IMR-90 (cell line): ENCODE results near the gene ANAPC5. TPM values are rescaled to one million over a fixed set of nuclear protein-coding genes. Genes with fewer than 3 reads are reported as not detected.

Experiments
- ATAC-seq: fragments of 200-7000 bp; cut with Tn5 transposase; 2 replicates; pipeline ENCODE4 v1.9.1; 2020; ENCODE audit warnings: low read depth, mild to moderate bottlenecking, moderate library complexity
- BruUV-seq: library from RNA; stranded (reverse); fragments of 400-500 nt; replicated peaks from 2 replicates; lab custom pipeline; 2021; lab: Mats Ljungman, UMichigan
- CTCF ChIA-PET: fragments of 300-600 bp; formaldehyde crosslinking; extraction: SDS; loops from one replicate; lab custom pipeline; 2021; ENCODE audit warnings: antibody characterized with exemption; lab: Yijun Ruan, JAX
- POLR2A ChIA-PET: fragments of 300-600 bp; sonication (Branson Sonifier 250); formaldehyde crosslinking; loops from one replicate; lab custom pipeline; 2022; ENCODE audit warnings: antibody characterized with exemption; ENCODE audit not compliant: unreplicated experiment; lab: Charles Lee
- DNase-seq: peaks from one replicate; pipeline ENCODE4 v3.0.0; 2013
- H2AFZ ChIP-seq: replicated peaks from 2 replicates; pipeline ENCODE3; 2013; ENCODE audit warnings: low read length, mild to moderate bottlenecking; ENCODE audit not compliant: poor library complexity
- H2AK5ac ChIP-seq: 2 replicates; pipeline ENCODE4 v1.6.1; 2013; ENCODE audit warnings: low read depth, low read length, inconsistent platforms
- H2AK9ac ChIP-seq: replicated peaks from 2 replicates; pipeline ENCODE3; 2013; ENCODE audit warnings: mild to moderate bottlenecking, low read depth, low read length, moderate library complexity; ENCODE audit not compliant: poor library complexity
- H2BK120ac ChIP-seq: 2 replicates; pipeline ENCODE4 v1.6.1; 2013; ENCODE audit warnings: low read depth, low read length, inconsistent platforms
- H2BK15ac ChIP-seq: 3 replicates; pipeline ENCODE4 v1.6.1; 2013; ENCODE audit warnings: low read depth, low read length, inconsistent platforms
- H2BK20ac ChIP-seq: 2 replicates; pipeline ENCODE4 v1.6.1; 2013; ENCODE audit warnings: low read depth, mild to moderate bottlenecking, inconsistent platforms, low read length, moderate library complexity
- H2BK5ac ChIP-seq: 2 replicates; pipeline ENCODE4 v1.6.1; 2013; ENCODE audit warnings: mild to moderate bottlenecking, low read depth, low read length, inconsistent platforms; ENCODE audit not compliant: poor library complexity, severe bottlenecking
- H3K14ac ChIP-seq: replicated peaks from 2 replicates; pipeline ENCODE4 v1.6.1; 2013; ENCODE audit warnings: low read depth, low read length, inconsistent platforms
- H3K18ac ChIP-seq: 2 replicates; pipeline ENCODE4 v1.6.1; 2013; ENCODE audit warnings: low read depth, low read length, control low read depth
- H3K23ac ChIP-seq: 2 replicates; pipeline ENCODE4 v1.6.1; 2013; ENCODE audit warnings: low read depth, low read length, inconsistent platforms
- H3K27ac ChIP-seq: 2 replicates; pipeline ENCODE4 v1.5.1; 2013; ENCODE audit warnings: mild to moderate bottlenecking, control low read depth, low read length; ENCODE audit not compliant: insufficient read depth
- H3K27me3 ChIP-seq: 2 replicates; pipeline ENCODE4 v1.6.1; 2013; ENCODE audit warnings: low read length; ENCODE audit not compliant: control insufficient read depth, insufficient read depth
- H3K36me3 ChIP-seq: 2 replicates; pipeline ENCODE4 v1.6.1; 2013; ENCODE audit warnings: low read length, mixed read lengths; ENCODE audit not compliant: control insufficient read depth, insufficient read depth
- H3K4ac ChIP-seq: 2 replicates; pipeline ENCODE4 v1.6.1; 2013; ENCODE audit warnings: low read depth, low read length, inconsistent platforms
- H3K4me1 ChIP-seq: 2 replicates; pipeline ENCODE4 v1.6.1; 2013; ENCODE audit warnings: low read length, mixed read lengths; ENCODE audit not compliant: control insufficient read depth, insufficient read depth
- H3K4me2 ChIP-seq: 2 replicates; pipeline ENCODE4 v1.6.1; 2013; ENCODE audit warnings: low read depth, mild to moderate bottlenecking, control low read depth, low read length, moderate library complexity
- H3K4me3 ChIP-seq: 2 replicates; pipeline ENCODE4 v1.5.1; 2013; ENCODE audit warnings: low read depth, mild to moderate bottlenecking, control low read depth, low read length, moderate library complexity; ENCODE audit not compliant: insufficient read depth
- H3K56ac ChIP-seq: 2 replicates; pipeline ENCODE4 v1.6.1; 2013; ENCODE audit warnings: low read length, inconsistent platforms; ENCODE audit not compliant: insufficient read depth; ENCODE audit errors: extremely low read depth
- H3K79me1 ChIP-seq, 2 experiments: 2 replicates each; pipeline ENCODE4 v1.6.1; 2013; ENCODE audit warnings: low read length in 2 of 2, inconsistent platforms in 1 of 2, low read depth in 1 of 2
- H3K9ac ChIP-seq: 2 replicates; pipeline ENCODE4 v1.6.1; 2013; ENCODE audit warnings: low read depth, low read length, control low read depth
- H3K9me1 ChIP-seq: 2 replicates; pipeline ENCODE4 v1.6.1; 2013; ENCODE audit warnings: low read length, inconsistent platforms; ENCODE audit not compliant: insufficient read depth
- H3K9me3 ChIP-seq: 2 replicates; pipeline ENCODE4 v1.6.1; 2013; ENCODE audit warnings: low read length; ENCODE audit not compliant: control insufficient read depth, insufficient read depth
- H4K20me1 ChIP-seq: 2 replicates; pipeline ENCODE4 v1.6.1; 2013; ENCODE audit warnings: low read length, inconsistent platforms; ENCODE audit not compliant: insufficient read depth
- H4K5ac ChIP-seq: 2 replicates; pipeline ENCODE4 v1.6.1; 2013; ENCODE audit warnings: mild to moderate bottlenecking, low read depth, low read length, control low read depth
- H4K8ac ChIP-seq, 2 experiments: 2 replicates each; pipeline ENCODE4 v1.6.1; 2013; ENCODE audit warnings: low read depth in 2 of 2, low read length in 2 of 2, control low read depth in 1 of 2, inconsistent platforms in 1 of 2
- H4K91ac ChIP-seq: 2 replicates; pipeline ENCODE4 v1.6.1; 2013; ENCODE audit warnings: low read depth, low read length, inconsistent platforms; ENCODE audit not compliant: insufficient read depth
- BHLHE40 ChIP-seq: fragments of 150-350 bp; IDR thresholded peaks from 2 replicates; pipeline ENCODE4 v1.6.1; 2016; ENCODE audit warnings: mild to moderate bottlenecking, low read depth, low read length
- CEBPB ChIP-seq: IDR thresholded peaks from 2 replicates; pipeline ENCODE4 v1.6.1; 2012; ENCODE audit warnings: low read depth, low read length, improper control_type of control experiment
- CHD1 ChIP-seq: IDR thresholded peaks from 2 replicates; pipeline ENCODE4 v1.6.1; 2012; ENCODE audit warnings: low read depth, low read length, improper control_type of control experiment
- CTCF ChIP-seq: conservative IDR thresholded peaks from 2 replicates; pipeline ENCODE4 v1.5.1; 2012; ENCODE audit warnings: mild to moderate bottlenecking, low read depth, low read length, improper control_type of control experiment
- ELK1 ChIP-seq: fragments of 150-350 bp; IDR thresholded peaks from 2 replicates; pipeline ENCODE4 v1.6.1; 2016; ENCODE audit warnings: low read depth, mild to moderate bottlenecking, low read length, moderate library complexity, borderline replicate concordance
- FOS ChIP-seq: fragments of 150-350 bp; IDR thresholded peaks from 2 replicates; pipeline ENCODE4 v1.6.1; 2016; ENCODE audit warnings: low read depth, low read length
- MAFK ChIP-seq: IDR thresholded peaks from 2 replicates; pipeline ENCODE4 v1.6.1; 2012; ENCODE audit warnings: low read depth, low read length, improper control_type of control experiment
- MAZ ChIP-seq: IDR thresholded peaks from 2 replicates; pipeline ENCODE4 v1.6.1; 2012; ENCODE audit warnings: low read depth, mild to moderate bottlenecking, low read length, improper control_type of control experiment, moderate library complexity, borderline replicate concordance
- MXI1 ChIP-seq: IDR thresholded peaks from 2 replicates; pipeline ENCODE4 v1.6.1; 2012; ENCODE audit warnings: low read depth, mild to moderate bottlenecking, low read length, moderate library complexity, borderline replicate concordance
- NFE2L2 ChIP-seq: fragments of 150-350 bp; IDR thresholded peaks from 2 replicates; pipeline ENCODE4 v1.6.1; 2016; ENCODE audit warnings: low read depth, mild to moderate bottlenecking, low read length
- POLR2A ChIP-seq: IDR thresholded peaks from 2 replicates; pipeline ENCODE4 v1.6.1; 2012; ENCODE audit warnings: mild to moderate bottlenecking, low read depth, low read length
- RAD21 ChIP-seq: IDR thresholded peaks from 2 replicates; pipeline ENCODE4 v1.6.1; 2012; ENCODE audit warnings: low read length, improper control_type of control experiment
- RCOR1 ChIP-seq: IDR thresholded peaks from 2 replicates; pipeline ENCODE4 v1.6.1; 2012; ENCODE audit warnings: mild to moderate bottlenecking, low read length, improper control_type of control experiment; ENCODE audit not compliant: insufficient replicate concordance
- RFX5 ChIP-seq: IDR thresholded peaks from 2 replicates; pipeline ENCODE4 v1.8.0; 2012; ENCODE audit warnings: low read depth, mild to moderate bottlenecking, low read length, moderate library complexity
- SMC3 ChIP-seq: fragments of 150-350 bp; IDR thresholded peaks from 2 replicates; pipeline ENCODE4 v1.6.1; 2016; ENCODE audit warnings: low read depth, mild to moderate bottlenecking, antibody characterized with exemption, low read length, moderate library complexity
- USF2 ChIP-seq: fragments of 150-350 bp; IDR thresholded peaks from 2 replicates; pipeline ENCODE4 v1.6.1; 2017; ENCODE audit warnings: mild to moderate bottlenecking, antibody characterized with exemption, low read length, low read depth
- WGBS, 2 experiments: methylation state at CpG; one replicate each; pipeline versions ENCODE4 v1.1.5 to v1.1.7; 2013; ENCODE audit warnings: missing lambda C conversion rate in 2 of 2; ENCODE audit not compliant: insufficient read length in 1 of 2; ENCODE audit errors: extremely low coverage in 2 of 2; 5-methylcytosine and 5-hydroxymethylcytosine counted together
- dilution Hi-C: fragments of 300-500 bp; cut with HindIII; formaldehyde crosslinking; loops from one replicate; pipeline ENCODE4 v1.14.3; 2018; ENCODE audit warnings: low sequenced_read_pairs; ENCODE audit not compliant: unreplicated experiment
- in situ Hi-C: fragments of 300-500 bp; cut with MboI; formaldehyde crosslinking; loops from 3 replicates; pipeline ENCODE4 v1.14.3; 2019; ENCODE audit warnings: low sequenced_read_pairs, inconsistent platforms, mixed read lengths
- intact Hi-C: fragments of 100-400 bp; cut with micrococcal nuclease; formaldehyde crosslinking; loops from 2 replicates; pipeline ENCODE4 v1.10.0; 2022
- polyA plus RNA-seq, 3 experiments: library from polyadenylated mRNA; depleted of rRNA; stranded (reverse); fragments of >200 nt; gene quantifications; 2 replicates each; pipeline ENCODE4 v1.2.3, GENCODE V29; 2012; ENCODE audit warnings: low replicate concordance in 1 of 3
- total RNA-seq: library from RNA; depleted of rRNA; stranded (reverse); fragments of >200 nt; gene quantifications from 2 replicates; pipeline ENCODE4 v1.2.3, GENCODE V29; 2012

The ANAPC5 gene
- total and polyA plus RNA-seq, 2 of the 4 experiments (the other 2 are of a cell fraction) = 157 to 211 TPM

GRCh38 chr12:121288158-121288845, 63.9 kb downstream of the ANAPC5 start:
- H3K18ac ChIP-seq = no peak overlapping the region
- no peak overlapping the region for H3K23ac ChIP-seq
- H2BK120ac ChIP-seq = no peak overlapping the region
- dilution Hi-C loops (no loop called here), intact Hi-C loops (no loop called here), in situ Hi-C loops (no loop called here)
- POLR2A ChIA-PET = no interaction called here
- H4K5ac ChIP-seq = no peak overlapping the region
- no peak overlapping the region for H3K4me2 ChIP-seq
- H3K79me1 ChIP-seq = peaks cover 28 to 77% of the 10 kb centered on the region in 2 experiments
- peaks cover under 1% of the 10 kb centered on the region for H3K36me3 ChIP-seq
- DNase-seq (no peak), ATAC-seq (no peak)
- TF ChIP-seq RAD21 (no peak), MXI1 (no peak), NFE2L2 (no peak), POLR2A (no peak), BHLHE40 (no peak), RCOR1 (no peak), MAFK (no peak), CHD1 (no peak), USF2 (no peak), CEBPB (no peak), CTCF (no peak), FOS (no peak), SMC3 (no peak), MAZ (no peak), ELK1 (no peak), RFX5 (no peak)
- H4K20me1 ChIP-seq = peaks cover 30% of the 10 kb centered on the region
- H3K4me1 ChIP-seq = peaks cover 10% of the 10 kb centered on the region; the same call in 1 of the 2 replicates
- H2BK5ac ChIP-seq = no peak overlapping the region
- no peaks in the 10 kb centered on the region for H3K27me3 ChIP-seq
- no peak overlapping the region for H3K56ac ChIP-seq
- no peak overlapping the region for H2BK20ac ChIP-seq
- no peak overlapping the region for H4K8ac ChIP-seq
- H3K27ac ChIP-seq = no peak overlapping the region
- CTCF ChIA-PET = no interaction called here
- WGBS, 2 experiments = 36% methylated on average over 2 of the region's 10 CpGs; no CpG with 5 or more reads in 1 of the 2 experiments
- no peaks in the 10 kb centered on the region for H3K9me3 ChIP-seq
- H2AK5ac ChIP-seq = no peak overlapping the region
- H3K4me3 ChIP-seq = no peak overlapping the region
- no peak overlapping the region for H2BK15ac ChIP-seq
- no peak overlapping the region for H2AFZ ChIP-seq
- no peak overlapping the region for H2AK9ac ChIP-seq
- H3K9me1 ChIP-seq = peaks cover 8% of the 10 kb centered on the region
- no peak overlapping the region for H3K4ac ChIP-seq
- H3K14ac ChIP-seq = no peak overlapping the region
- no TSS peak for BruUV-seq
- H4K91ac ChIP-seq = no peak overlapping the region
- no peak overlapping the region for H3K9ac ChIP-seq
